GM12873 (cell line): ENCODE measurements around the gene C19orf12.

Experiments used
- TF ChIP-seq, protein P1 (sequence below): IDR thresholded peaks from 2 replicates; pipeline ENCODE4 v1.5.1; 2012; ENCODE audit warnings: low read depth, mild to moderate bottlenecking, moderate library complexity, low read length, control low read depth; ENCODE audit not compliant: insufficient read depth; ENCODE audit errors: missing control alignments

Gene C19orf12

DNA sequence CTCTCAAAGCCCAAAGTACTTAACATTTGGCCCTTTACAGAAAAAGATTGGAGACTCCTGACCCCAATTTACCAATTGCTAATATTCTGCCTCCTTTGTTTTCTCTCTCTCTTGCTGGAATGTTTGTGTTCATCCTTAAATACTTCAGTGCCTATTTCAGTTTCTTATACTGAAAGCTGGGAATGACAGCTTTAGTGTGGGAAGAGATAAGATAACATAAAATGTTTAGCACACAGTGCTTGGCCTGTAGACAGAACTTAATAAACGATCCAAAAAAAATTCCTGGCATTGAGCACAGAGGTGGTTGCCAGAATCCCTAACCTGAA lies 52.8 kb downstream of the C19orf12 start:
- TF ChIP-seq, protein P1, sequence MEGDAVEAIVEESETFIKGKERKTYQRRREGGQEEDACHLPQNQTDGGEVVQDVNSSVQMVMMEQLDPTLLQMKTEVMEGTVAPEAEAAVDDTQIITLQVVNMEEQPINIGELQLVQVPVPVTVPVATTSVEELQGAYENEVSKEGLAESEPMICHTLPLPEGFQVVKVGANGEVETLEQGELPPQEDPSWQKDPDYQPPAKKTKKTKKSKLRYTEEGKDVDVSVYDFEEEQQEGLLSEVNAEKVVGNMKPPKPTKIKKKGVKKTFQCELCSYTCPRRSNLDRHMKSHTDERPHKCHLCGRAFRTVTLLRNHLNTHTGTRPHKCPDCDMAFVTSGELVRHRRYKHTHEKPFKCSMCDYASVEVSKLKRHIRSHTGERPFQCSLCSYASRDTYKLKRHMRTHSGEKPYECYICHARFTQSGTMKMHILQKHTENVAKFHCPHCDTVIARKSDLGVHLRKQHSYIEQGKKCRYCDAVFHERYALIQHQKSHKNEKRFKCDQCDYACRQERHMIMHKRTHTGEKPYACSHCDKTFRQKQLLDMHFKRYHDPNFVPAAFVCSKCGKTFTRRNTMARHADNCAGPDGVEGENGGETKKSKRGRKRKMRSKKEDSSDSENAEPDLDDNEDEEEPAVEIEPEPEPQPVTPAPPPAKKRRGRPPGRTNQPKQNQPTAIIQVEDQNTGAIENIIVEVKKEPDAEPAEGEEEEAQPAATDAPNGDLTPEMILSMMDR, result no peak

DNA sequence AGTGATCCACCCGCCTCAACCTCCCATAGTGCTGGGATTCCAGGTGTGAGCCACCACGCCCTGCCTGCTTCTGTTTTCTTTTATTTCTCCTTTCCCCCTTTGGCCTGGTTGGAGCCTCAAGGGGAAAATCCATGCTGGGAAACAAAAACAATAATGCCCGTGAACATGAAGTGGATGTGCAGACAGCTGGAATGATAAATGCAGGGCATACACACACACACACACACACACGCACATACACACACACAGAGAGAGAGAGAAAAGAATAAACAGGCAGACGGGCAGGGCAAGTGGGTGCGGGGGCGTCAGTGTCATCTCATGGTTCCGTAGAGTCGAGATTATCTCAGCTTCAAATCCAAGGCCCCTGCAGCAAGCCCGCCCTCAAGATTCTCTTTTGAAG lies 54.2 kb downstream of the C19orf12 start:
- TF ChIP-seq, protein P1, result no peak

DNA sequence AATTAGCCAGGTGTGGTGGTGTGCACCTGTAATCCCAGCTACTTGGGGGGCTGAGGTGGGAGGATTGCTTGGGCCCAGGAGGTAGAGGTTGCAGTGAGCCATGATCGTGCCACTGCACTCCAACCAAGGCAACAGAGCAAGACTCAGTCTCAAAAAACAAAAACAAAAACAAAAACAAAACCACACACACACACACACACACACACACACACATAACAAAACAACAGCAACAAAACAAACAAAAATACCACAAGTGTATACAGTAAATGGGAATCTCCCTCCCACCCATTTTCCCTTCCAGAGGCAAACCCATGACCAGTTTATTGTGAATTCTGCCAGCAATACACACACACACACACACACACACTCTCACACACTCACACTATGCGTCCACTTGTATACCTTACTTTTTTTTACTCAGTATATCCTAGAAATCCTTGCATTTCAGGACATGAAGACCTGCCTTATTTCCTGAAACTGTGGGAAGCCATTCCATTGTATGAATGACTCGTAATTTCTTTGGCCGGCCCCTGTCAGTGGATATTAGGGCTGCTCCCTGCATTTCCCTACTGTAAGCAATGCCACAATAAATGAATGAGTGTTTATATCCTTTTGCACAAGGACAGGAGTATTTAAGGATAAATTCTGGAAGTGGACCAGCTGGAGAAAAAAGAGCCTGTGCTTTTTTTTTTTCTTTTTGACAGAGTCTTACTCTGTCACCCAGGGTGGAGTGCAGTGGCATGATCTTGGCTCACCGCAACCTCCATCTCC lies 56.7 kb downstream of the C19orf12 start:
- TF ChIP-seq, protein P1, result no peak

DNA sequence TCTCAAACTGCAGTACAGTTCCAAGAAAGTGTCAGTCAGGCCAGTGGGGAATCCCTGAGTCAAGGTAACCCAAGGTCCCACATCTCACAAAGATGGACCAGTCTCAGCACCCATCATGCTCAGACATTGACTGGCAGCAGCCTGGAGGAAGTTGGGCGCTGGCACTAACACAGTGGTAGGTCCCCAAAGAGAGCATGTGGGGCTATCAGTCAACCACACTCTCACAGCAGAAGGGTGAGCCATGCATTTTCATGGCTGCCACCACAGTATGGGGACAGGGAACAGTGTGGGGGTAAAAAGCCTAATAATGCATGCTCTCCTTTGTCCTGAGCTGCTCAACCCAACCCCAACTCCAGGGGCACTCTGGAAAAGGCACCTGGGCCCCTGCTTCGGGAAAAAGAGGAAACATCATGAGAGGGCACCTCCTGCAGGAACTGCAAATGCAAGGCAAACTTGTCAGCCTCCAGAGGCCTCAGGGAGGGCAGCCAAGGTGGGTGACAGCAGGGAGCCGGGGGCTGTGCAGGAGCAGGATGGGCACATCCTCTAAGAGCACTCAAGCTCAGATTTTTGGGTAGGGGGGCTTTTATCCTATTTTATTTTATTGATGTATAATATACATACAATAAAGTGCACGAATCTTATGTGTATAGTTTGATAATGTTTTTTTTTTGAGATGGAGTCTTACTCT lies 59.3 kb downstream of the C19orf12 start:
- TF ChIP-seq, protein P1, result no peak

DNA sequence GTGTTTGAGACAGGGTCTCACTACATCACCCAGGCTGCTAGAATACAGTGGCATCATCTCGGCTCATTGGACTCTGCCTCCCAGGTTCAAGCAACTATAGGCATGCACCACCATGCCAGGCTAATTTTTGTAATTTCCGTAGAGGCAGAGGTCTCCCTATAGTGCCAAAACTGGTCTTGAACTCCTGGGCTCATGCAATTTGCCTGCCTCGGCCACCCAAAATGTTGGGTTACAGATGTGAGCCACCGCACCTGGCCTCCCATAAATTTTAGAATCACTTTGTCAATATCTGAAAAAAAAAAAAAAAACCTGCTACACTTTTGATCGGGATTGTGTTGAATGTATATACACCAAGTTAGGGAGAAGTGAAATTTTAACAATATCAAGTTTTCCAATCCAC lies 61.7 kb downstream of the C19orf12 start:
- TF ChIP-seq, protein P1, result no peak

DNA sequence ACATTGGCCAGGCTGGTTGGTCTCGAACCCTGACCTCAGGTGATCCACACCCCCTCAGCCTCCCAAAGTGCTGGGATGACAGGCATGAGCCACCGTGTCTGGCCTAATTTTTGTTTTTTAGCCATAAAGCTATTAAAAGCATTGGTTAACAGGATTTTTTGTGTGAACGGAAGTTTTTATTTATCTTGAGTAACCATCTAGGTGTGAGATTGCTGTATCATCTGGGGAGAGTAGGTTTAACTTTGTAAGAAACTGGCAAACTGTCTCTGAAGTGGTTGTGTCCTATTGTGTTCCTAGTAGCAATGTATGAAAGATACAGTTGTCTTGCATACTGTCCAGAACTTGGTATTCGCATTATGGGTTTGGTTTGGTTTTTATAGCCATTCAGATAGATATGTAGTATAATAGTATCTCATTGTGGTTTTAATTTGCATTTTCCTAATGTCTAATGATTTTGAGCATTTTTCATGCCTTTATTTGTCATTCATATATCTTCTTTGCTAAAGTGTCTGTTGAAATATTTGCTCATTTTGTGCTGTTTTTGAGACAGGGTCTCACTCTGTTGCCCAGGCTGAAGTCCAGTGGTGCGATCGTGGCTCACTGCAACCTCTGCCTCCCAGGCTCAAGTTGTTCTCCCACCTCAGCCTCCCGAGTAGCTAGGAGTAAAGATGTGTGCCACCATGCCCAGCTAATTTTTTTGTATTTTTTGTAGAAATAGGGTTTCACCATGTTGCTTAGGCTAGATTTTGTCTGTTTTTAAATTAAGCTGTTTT lies 63.3 kb downstream of the C19orf12 start:
- TF ChIP-seq, protein P1, result no peak

DNA sequence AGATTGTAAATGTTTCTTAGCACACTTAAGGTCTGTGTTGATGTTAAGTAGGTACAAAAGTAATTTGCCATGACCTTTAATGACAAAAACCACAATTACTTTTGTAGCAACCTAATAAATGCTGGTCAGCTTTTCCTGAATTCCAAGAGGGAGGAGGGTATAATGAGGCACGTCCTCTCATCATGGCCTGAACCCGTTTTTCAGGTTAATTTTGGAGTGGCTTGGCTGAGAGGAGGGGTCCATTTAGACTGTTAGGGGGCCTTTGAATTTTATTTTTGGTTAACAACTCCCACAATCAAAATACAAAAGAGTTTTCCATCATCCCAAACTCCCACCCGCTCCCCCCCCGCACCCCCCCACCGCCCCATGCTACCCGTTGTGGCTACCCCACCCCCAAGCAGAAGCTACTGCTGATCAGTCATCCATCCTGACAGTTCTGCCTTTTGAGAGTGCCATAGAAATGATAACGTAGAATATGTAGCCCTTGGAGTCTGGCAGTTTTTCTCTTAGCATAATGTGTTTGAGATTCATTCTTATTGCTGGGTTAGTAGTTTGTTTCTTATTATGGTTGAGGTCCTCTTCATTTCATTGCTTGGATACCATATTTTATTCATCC lies 64.2 kb downstream of the C19orf12 start:
- TF ChIP-seq, protein P1, result no peak
